PC-3 (cell line): Measurements from ENCODE around the gene DNER. TPM values are rescaled to one million over a fixed set of nuclear protein-coding genes. Genes with fewer than 3 reads are reported as not detected.

ENCODE experiments used
- ATAC-seq: fragments of 200-7000 bp; cut with Tn5 transposase; 2 replicates; pipeline ENCODE4 v1.9.1; 2020; ENCODE audit warnings: mild to moderate bottlenecking, moderate library complexity
- BruUV-seq: library from RNA; stranded (reverse); fragments of 400-500 nt; replicated peaks from 2 replicates; lab custom pipeline; 2021; lab: Mats Ljungman, UMichigan
- CTCF ChIA-PET: fragments of 300-600 bp; sonication (Branson Sonifier 250); formaldehyde crosslinking; loops from one replicate; lab custom pipeline; 2022; ENCODE audit warnings: antibody characterized with exemption; lab: Charles Lee
- POLR2A ChIA-PET: fragments of 300-600 bp; sonication (Branson Sonifier 250); formaldehyde crosslinking; loops from one replicate; lab custom pipeline; 2022; ENCODE audit warnings: antibody characterized with exemption; ENCODE audit not compliant: unreplicated experiment; lab: Charles Lee
- DNase-seq: peaks from one replicate; pipeline ENCODE4 v3.0.0-alpha.2; 2015
- H2AFZ ChIP-seq: fragments of 300-600 bp; sonication (generic); 2 replicates; pipeline ENCODE4 v1.6.0; 2016; ENCODE audit warnings: antibody characterized with exemption, low read length
- H3F3A ChIP-seq: fragments of 300-600 bp; sonication (generic); one replicate; pipeline ENCODE4 v1.6.0; 2017; ENCODE audit warnings: antibody characterized with exemption, low read length, control low read depth, mild to moderate bottlenecking; ENCODE audit not compliant: unreplicated experiment
- H3K27ac ChIP-seq: fragments of 300-600 bp; sonication (generic); 2 replicates; pipeline ENCODE4 v1.5.1; 2016; ENCODE audit warnings: mild to moderate bottlenecking, low read length
- H3K27me3 ChIP-seq: fragments of 300-600 bp; sonication (generic); 2 replicates; pipeline ENCODE4 v1.6.1; 2016; ENCODE audit warnings: low read length, mixed read lengths
- H3K36me3 ChIP-seq: fragments of 300-600 bp; sonication (generic); 2 replicates; pipeline ENCODE4 v1.6.1; 2016; ENCODE audit warnings: low read depth, mixed run types, low read length, mixed read lengths
- H3K4me1 ChIP-seq: fragments of 300-600 bp; sonication (generic); 2 replicates; pipeline ENCODE4 v1.5.1; 2016; ENCODE audit warnings: low read length; ENCODE audit not compliant: insufficient read depth
- H3K4me2 ChIP-seq: fragments of 300-600 bp; sonication (generic); 2 replicates; pipeline ENCODE4 v1.6.0; 2016; ENCODE audit warnings: low read length
- H3K4me3 ChIP-seq: fragments of 300-600 bp; sonication (generic); 2 replicates; pipeline ENCODE4 v1.5.1; 2016; ENCODE audit warnings: mild to moderate bottlenecking, low read length, mixed read lengths
- H3K79me2 ChIP-seq: fragments of 300-600 bp; sonication (generic); 2 replicates; pipeline ENCODE4 v1.6.1; 2017; ENCODE audit warnings: low read length, mixed read lengths
- H3K9ac ChIP-seq: fragments of 300-600 bp; sonication (generic); 2 replicates; pipeline ENCODE4 v1.6.0; 2016; ENCODE audit warnings: mild to moderate bottlenecking, low read length
- H3K9me2 ChIP-seq: fragments of 300-600 bp; sonication (generic); replicated peaks from 2 replicates; pipeline ENCODE4 v1.6.1; 2016; ENCODE audit warnings: mixed run types, low read length, mixed read lengths
- H3K9me3 ChIP-seq: fragments of 300-600 bp; sonication (generic); 2 replicates; pipeline ENCODE4 v1.6.1; 2016; ENCODE audit warnings: low read length, mixed read lengths
- H4K20me1 ChIP-seq: fragments of 300-600 bp; sonication (generic); 2 replicates; pipeline ENCODE4 v1.6.1; 2016; ENCODE audit warnings: low read length, mixed read lengths
- EZH2 ChIP-seq: fragments of 300-600 bp; sonication (generic); IDR thresholded peaks from one replicate; pipeline ENCODE4 v1.6.1; 2017; ENCODE audit warnings: antibody characterized with exemption, mild to moderate bottlenecking, low read length; ENCODE audit not compliant: unreplicated experiment
- EZH2phosphoT487 ChIP-seq: fragments of 300-600 bp; sonication (generic); IDR thresholded peaks from 2 replicates; pipeline ENCODE4 v1.6.1; 2018; ENCODE audit warnings: mild to moderate bottlenecking, antibody characterized with exemption, low read length, borderline replicate concordance
- intact Hi-C: fragments of 100-400 bp; cut with micrococcal nuclease; formaldehyde crosslinking; loops from 2 replicates; pipeline ENCODE4 v1.9.0; 2023
- total RNA-seq: library from RNA; depleted of rRNA; stranded (reverse); fragments of >200 nt; gene quantifications from 2 replicates; pipeline ENCODE4 v1.2.3, GENCODE V29; 2014
- TF ChIP-seq, protein P1 (sequence below): fragments of 300-600 bp; sonication (generic); conservative IDR thresholded peaks from 2 replicates; pipeline ENCODE4 v1.5.1; 2017; ENCODE audit warnings: antibody characterized with exemption, low read depth, mild to moderate bottlenecking, low read length

The DNER gene
- total RNA-seq, 1 experiment from 2014 or later: 1.1 TPM

DNA sequence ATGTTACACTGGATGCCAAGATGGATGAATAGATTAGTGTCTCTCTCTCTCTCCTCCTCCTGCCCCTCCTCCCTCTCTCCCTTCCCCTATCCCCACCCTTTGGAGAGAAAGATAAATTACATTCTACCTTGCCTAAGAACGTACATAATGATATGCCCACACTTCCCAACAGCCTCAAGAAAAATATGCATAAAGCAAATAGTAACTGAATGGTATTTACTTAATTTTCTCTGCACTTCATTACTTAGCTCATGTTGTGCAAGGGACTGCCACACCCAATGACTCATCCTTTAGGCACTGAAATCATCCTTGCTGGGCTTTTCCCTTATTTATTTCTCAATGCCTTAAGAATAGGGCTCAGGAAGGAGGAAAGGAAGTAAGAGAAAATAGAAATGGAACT, 306.0 kb downstream of the DNER start:
- Histone ChIP-seq H3K79me2 (no peaks in the 10 kb centered on the region), H3K27me3 (no peaks in the 10 kb centered on the region), H3K4me3 (no peak overlapping the region), H3K4me2 (peak overlapping the region; percentile 73; the same call in 1 of the 2 replicates), H3K9me3 (no peaks in the 10 kb centered on the region), H3F3A (peaks cover 9% of the 10 kb centered on the region), H3K36me3 (no peaks in the 10 kb centered on the region), H4K20me1 (no peaks in the 10 kb centered on the region), H3K9me2 (no peaks in the 10 kb centered on the region), H3K27ac (peak overlapping the region; percentile 99), H3K4me1 (peaks cover 46% of the 10 kb centered on the region), H3K9ac (peak overlapping the region; percentile 91), H2AFZ (no peak overlapping the region)
- ChIA-PET CTCF (no interaction called here), POLR2A (no interaction called here)
- TF ChIP-seq EZH2phosphoT487: no peak
- TF ChIP-seq EZH2: no peak
- TF ChIP-seq, protein P1, sequence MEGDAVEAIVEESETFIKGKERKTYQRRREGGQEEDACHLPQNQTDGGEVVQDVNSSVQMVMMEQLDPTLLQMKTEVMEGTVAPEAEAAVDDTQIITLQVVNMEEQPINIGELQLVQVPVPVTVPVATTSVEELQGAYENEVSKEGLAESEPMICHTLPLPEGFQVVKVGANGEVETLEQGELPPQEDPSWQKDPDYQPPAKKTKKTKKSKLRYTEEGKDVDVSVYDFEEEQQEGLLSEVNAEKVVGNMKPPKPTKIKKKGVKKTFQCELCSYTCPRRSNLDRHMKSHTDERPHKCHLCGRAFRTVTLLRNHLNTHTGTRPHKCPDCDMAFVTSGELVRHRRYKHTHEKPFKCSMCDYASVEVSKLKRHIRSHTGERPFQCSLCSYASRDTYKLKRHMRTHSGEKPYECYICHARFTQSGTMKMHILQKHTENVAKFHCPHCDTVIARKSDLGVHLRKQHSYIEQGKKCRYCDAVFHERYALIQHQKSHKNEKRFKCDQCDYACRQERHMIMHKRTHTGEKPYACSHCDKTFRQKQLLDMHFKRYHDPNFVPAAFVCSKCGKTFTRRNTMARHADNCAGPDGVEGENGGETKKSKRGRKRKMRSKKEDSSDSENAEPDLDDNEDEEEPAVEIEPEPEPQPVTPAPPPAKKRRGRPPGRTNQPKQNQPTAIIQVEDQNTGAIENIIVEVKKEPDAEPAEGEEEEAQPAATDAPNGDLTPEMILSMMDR: no peak
- intact Hi-C loops: loop anchor here (1.0 to 5.0 kb wide), 5 partner anchors 22 to 861 kb away; no protein-coding TSS in a partner anchor
- BruUV-seq: no TSS peak
- peak; percentile 96 for DNase-seq
- ATAC-seq: peak; percentile 81

DNA sequence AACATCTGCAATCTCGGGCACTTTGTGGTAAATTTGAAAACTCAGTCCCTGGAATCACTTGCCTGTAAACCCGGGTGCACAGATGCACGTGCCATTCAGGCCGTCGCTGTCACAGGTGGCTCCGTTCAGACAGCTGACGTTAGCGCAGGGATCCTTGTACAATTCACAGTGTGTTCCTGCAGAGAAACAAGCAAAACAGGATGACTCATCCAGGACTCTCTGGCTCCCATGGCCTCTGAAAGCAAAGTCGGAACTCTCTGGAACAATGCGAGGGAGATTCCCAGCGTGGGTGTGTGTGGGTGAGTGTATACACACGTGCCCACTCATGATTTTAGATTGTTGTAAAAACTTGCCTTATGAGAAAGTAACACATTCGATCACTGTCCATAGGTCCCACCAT, 307.2 kb downstream of the DNER start:
- H3K4me2 ChIP-seq: peak overlapping the region; percentile 38
- no peaks in the 10 kb centered on the region for H3K9me3 ChIP-seq
- ATAC-seq (peak; percentile 60), DNase-seq (peak; percentile 83)
- no peaks in the 10 kb centered on the region for H3K79me2 ChIP-seq
- no peaks in the 10 kb centered on the region for H3K9me2 ChIP-seq
- CTCF ChIA-PET: no interaction called here
- BruUV-seq: no TSS peak
- H3K36me3 ChIP-seq: no peaks in the 10 kb centered on the region
- peak overlapping the region; percentile 41 for H2AFZ ChIP-seq
- intact Hi-C loops: loop anchor here (5.0 kb wide), 1 partner anchor 860 kb away; no protein-coding TSS in a partner anchor
- TF ChIP-seq EZH2 (no peak), EZH2phosphoT487 (no peak)
- TF ChIP-seq, protein P1: no peak
- peak overlapping the region; percentile 86 for H3K9ac ChIP-seq
- H3K4me1 ChIP-seq: peaks cover 46% of the 10 kb centered on the region
- peaks cover 9% of the 10 kb centered on the region for H3F3A ChIP-seq
- no peaks in the 10 kb centered on the region for H4K20me1 ChIP-seq
- POLR2A ChIA-PET: no interaction called here
- peak overlapping the region; percentile 99 for H3K27ac ChIP-seq
- no peaks in the 10 kb centered on the region for H3K27me3 ChIP-seq
- H3K4me3 ChIP-seq: no peak overlapping the region

DNA sequence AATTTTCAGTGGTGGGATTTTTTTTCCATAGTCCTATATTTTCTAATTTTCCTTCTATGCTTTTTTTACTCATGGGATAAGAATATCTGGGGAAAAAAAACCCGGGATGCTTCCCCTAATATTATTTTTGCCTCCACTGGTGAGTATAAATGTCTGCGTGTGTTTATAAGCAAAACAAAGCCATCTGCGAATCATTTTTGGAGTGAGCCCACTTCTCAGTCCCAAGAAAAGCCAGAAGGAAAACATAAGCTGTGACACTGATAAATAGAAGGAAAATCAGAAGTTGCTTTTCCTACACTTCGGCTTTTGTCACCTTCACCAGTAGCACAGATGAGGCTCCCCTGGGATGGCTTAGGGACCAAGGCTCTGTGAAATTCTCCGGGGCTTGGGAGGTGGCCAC, 308.6 kb downstream of the DNER start:
- intact Hi-C loops: loop anchor here (5.0 kb wide), 1 partner anchor 858 kb away; no protein-coding TSS in a partner anchor

More for the DNA sequence above, 308.6 kb downstream of the DNER start:
- BruUV-seq: no TSS peak
- Histone ChIP-seq H3K9ac (no peak overlapping the region), H3K79me2 (no peaks in the 10 kb centered on the region), H2AFZ (no peak overlapping the region), H3K27me3 (no peaks in the 10 kb centered on the region), H3K4me1 (peaks cover 41% of the 10 kb centered on the region), H3F3A (peaks cover 9% of the 10 kb centered on the region), H3K27ac (no peak overlapping the region), H3K4me2 (no peak overlapping the region), H3K9me2 (no peaks in the 10 kb centered on the region), H3K36me3 (no peaks in the 10 kb centered on the region), H4K20me1 (no peaks in the 10 kb centered on the region), H3K4me3 (no peak overlapping the region), H3K9me3 (no peaks in the 10 kb centered on the region)
- CTCF ChIA-PET: no interaction called here
- POLR2A ChIA-PET: no interaction called here
- ATAC-seq (no peak), DNase-seq (no peak)
- TF ChIP-seq EZH2phosphoT487 (no peak), EZH2 (no peak)
- TF ChIP-seq, protein P1: no peak
